ENCODE results near the gene PDHX.
"Not testable (repeated sequence)": the region's sequence is repeated elsewhere in the genome, so short reads cannot be mapped to it uniquely, and the experiment has no call there.

PDHX gene

GRCh38 chr11:34913556-34913955, 2.9 kb upstream of the PDHX start:
- DNase-seq, result not testable (repeated sequence)

DNA sequence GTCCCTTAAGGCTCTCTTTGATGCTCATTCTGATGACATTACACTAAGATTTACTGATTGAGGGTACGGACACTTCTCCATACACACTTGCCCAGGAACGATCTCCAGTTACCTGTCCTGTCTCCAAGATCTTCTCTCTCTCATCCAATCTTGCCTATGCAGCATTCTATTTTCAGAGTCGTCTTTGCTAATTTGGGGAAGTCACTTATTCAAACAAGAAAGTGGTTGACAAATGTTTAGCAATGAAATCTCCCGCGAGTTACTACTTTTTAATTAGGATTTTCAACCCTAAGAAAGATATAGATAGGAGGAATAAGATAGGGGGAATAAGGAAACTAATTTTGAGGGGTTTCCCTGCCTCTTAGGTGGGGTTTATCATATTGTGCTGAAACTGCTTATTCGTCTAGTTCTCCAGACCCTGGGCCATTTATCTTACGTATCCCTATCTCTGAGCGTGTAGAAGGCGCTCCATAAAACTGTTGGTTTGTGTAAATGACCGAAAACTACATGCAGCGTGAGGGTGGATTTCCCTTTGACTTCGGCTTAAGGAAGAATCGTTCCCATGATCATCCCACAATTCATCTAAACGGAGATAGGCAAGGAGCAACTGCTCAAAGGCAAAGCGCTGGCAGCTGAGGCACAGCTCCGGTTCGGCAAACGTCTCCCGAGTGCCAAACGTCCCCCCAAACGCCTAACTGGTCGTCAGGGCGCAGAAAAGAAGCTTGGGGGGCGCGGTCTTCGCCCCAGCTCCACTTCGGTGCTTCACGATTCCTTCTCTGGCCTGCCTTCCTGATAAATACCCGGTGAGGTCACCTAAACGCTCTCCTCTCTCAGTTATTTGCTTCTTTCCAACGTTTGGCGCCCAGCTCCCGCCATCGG, 1.0 kb upstream of the PDHX start:
- DNase-seq, result no peak

- DNase-seq, result no peak
These were observed 689 bp downstream of the PDHX start for GRCh38 chr11:34916843-34917770.

GRCh38 chr11:34921156-34921555, 4.7 kb downstream of the PDHX start:
- DNase-seq, result no peak

GRCh38 chr11:34924714-34925113, 8.3 kb downstream of the PDHX start:
- DNase-seq, result no peak

DNA sequence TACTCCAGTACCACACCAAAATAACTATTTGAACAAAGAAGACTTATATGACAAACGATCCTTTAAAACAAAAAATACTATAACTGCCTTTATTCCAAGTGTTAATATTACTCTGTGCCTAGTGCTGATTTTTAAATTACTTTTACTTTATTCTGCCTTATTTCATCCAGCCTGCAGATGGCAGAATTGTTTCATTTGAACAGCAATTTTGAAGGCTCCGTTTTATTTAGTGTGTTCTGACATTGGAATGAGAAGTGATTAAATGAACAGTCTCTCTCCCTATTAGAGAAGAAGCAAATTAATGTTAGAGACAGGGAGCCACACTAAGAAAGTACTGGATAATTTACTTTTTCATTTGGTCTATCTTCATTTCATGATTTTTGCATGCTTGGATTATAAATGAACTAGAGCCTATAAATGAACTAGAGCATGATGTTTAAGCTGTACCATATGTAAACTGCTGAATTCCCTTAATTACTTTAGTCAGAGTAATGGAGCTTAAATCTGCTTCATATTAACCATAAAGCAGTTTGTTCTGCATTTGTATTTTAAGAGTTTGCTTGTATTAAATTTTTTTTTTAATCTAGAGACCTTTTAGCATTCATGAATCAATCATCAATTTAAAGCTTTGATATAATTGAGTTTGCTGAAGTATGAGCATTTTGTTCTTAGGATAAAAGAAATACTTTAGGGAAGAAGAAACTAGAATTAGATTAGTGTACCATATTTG, 9.8 kb downstream of the PDHX start:
- no peak for DNase-seq

- DNase-seq, result no peak
These were observed 10.4 kb downstream of the PDHX start for GRCh38 chr11:34926831-34927132.

DNA sequence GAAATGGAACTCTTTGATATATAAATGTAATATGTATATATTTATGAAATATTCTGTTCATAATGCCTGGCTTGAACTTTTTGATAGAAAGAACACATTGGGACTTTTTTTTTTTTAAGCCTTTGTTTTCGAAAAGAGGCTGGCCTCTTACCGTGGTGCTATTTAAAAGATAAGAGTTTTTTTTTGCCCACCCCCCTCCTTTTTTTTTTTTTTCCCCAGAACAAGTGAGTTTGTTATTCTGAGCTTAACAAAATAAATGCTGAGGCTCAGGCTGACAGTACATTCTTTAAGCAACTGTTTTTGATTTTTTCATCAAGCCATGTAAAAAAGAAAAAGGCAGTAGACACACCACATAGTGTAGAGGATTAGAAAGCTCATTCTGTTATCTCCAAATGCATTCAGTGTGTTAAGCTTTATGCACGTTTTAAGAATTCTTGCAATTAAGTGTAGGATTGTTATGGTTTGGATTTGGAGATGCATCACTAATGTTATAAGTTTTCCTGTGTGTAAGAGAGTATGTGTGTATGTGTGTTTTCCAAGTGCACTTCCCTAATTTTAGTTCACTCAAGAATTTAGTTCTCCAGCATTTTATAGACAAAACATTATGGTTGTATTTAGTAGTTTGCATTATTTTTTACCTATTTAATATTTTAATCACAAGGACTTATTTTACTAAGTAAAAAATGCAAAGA, 12.0 kb downstream of the PDHX start:
- DNase-seq, result no peak

DNA sequence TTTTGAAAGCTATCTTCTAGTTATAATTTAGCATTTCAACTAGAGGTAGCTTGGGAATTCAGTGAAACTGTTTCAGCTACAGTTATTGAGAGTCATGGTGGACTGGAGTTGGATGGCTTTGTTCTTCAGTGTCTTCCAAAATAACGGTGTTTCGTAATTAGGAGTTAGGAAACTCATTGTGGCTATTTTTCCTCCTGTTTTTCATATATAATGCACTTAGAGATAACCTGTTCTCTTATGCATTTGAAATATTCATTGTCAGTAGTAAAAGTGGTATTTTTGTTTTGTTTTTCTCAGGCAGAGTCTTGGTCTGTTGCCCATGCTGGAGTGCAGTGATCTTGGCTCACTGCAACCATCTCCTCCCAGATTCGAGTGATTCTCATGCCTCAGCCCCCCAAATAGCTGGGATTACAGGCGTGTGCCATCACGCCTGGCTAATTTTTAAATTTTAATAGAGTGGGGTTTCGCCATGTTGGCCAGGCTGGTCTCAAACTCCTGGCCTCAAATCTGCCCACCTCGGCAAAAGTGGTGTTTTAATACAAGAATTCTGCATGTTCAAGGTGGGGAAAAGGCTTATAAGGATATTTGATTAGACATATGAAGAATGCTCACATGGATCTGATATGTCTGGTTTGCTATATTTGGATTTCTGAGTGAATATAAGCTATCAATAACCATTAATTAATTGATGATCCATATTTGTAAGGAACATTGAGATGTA, 12.7 kb downstream of the PDHX start:
- DNase-seq, result no peak

GRCh38 chr11:34929794-34930763, 13.7 kb downstream of the PDHX start:
- no peak for DNase-seq

- DNase-seq, result no peak
These were observed 20.7 kb downstream of the PDHX start for GRCh38 chr11:34936945-34937629.

GRCh38 chr11:34938611-34939010, 22.2 kb downstream of the PDHX start:
- no peak for DNase-seq

GRCh38 chr11:34940026-34940677, 23.7 kb downstream of the PDHX start:
- no peak for DNase-seq

DNA sequence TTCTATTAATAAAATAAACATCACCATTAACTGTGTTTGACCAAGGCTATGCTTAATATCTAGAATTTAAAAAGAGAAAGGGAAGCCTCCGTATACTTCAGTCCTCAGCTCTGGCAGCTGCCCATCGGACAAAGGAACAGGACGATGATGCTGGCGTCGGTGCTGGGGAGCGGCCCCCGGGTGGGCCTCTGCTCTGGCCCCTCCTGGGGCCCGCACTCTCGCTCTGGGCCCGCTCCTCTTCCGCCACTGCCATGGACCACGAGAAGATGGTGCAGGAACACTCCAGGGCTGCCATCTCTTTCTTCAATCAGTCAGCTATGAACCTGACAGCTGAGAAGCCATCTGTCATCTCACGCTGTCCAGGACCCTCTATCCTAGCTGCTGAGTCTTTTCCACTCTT, 25.3 kb downstream of the PDHX start:
- DNase-seq, result no peak

GRCh38 chr11:34944692-34945091, 28.3 kb downstream of the PDHX start:
- no peak for DNase-seq

DNA sequence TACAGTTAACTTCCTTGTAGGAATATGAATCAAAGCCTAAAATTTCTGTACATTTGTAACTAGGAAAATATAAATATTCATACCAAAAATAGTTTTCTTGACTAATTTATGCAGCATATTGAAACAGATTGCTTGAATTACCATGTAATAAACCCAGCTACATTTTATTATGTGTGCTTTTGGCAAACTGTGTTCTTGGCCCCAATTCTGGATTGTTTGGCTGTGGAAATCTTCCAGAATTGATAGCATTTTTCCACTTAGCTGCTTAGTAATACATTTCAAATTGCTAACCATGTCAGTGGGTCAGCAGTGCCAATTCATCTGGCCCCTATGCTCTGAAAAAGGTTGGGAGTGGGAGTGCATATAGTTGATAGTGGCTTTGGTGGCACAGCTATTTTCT, 32.3 kb downstream of the PDHX start:
- DNase-seq, result no peak

- DNase-seq, result no peak
These were observed 37.5 kb downstream of the PDHX start for GRCh38 chr11:34953955-34954354.

DNA sequence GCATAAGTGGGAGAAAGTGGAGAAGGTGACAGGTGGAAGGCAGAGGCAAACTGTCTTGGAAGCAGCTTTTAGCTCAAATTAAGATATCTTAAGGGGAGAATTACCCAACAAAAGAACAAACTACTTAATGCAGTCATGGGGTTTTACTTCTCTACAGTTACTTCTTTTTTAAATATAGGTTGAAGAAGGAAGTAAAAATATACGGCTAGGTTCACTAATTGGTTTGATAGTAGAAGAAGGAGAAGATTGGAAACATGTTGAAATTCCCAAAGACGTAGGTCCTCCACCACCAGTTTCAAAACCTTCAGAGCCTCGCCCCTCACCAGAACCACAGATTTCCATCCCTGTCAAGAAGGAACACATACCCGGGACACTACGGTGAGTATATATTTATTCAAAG, 40.8 kb downstream of the PDHX start:
- no peak for DNase-seq

GRCh38 chr11:34957606-34958005, 41.2 kb downstream of the PDHX start:
- DNase-seq, result no peak

- no peak for DNase-seq
These were observed 43.4 kb downstream of the PDHX start for GRCh38 chr11:34959770-34960169.
